B cell (primary cell): Measurements from ENCODE around the gene INPP5B.

Experiments
- EZH2 ChIP-seq: IDR thresholded peaks from 2 replicates; pipeline ENCODE4 v1.6.1; 2012; ENCODE audit warnings: borderline replicate concordance, low read depth, mild to moderate bottlenecking, moderate library complexity, low read length; ENCODE audit not compliant: insufficient read depth, poor library complexity, severe bottlenecking
- TF ChIP-seq, protein P1 (sequence below): fragments of 200-600 bp; IDR thresholded peaks from one replicate; pipeline ENCODE4 v1.8.0; 2022; ENCODE audit warnings: antibody characterized with exemption, mild to moderate bottlenecking

DNA sequence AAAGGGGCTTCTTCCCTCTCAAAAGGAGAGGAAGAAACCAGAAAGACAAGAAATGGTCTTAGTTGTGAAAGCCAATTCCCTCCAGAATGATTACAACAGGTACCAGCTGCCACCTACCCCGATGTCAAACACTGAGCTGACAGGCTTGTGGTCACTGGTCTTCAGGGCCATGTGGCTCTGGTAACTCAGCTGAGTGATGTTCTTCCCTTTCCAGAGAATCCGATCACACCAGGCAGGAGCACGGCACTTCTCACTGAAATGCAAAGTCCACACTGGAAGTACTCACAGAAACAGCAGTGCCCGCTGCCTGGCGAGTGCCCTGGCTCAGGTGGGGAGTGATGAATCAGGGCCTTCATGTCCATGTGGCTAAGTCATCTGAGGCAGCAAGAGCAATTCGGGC, 68.8 kb downstream of the INPP5B start:
- TF ChIP-seq, protein P1, sequence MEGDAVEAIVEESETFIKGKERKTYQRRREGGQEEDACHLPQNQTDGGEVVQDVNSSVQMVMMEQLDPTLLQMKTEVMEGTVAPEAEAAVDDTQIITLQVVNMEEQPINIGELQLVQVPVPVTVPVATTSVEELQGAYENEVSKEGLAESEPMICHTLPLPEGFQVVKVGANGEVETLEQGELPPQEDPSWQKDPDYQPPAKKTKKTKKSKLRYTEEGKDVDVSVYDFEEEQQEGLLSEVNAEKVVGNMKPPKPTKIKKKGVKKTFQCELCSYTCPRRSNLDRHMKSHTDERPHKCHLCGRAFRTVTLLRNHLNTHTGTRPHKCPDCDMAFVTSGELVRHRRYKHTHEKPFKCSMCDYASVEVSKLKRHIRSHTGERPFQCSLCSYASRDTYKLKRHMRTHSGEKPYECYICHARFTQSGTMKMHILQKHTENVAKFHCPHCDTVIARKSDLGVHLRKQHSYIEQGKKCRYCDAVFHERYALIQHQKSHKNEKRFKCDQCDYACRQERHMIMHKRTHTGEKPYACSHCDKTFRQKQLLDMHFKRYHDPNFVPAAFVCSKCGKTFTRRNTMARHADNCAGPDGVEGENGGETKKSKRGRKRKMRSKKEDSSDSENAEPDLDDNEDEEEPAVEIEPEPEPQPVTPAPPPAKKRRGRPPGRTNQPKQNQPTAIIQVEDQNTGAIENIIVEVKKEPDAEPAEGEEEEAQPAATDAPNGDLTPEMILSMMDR = no peak
- no peak for TF ChIP-seq EZH2
